B cell (primary cell): ENCODE data around the gene SYNE1.

Experiments used
- EZH2 ChIP-seq: IDR thresholded peaks from 2 replicates; pipeline ENCODE4 v1.6.1; 2012; ENCODE audit warnings: borderline replicate concordance, low read depth, mild to moderate bottlenecking, moderate library complexity, low read length; ENCODE audit not compliant: insufficient read depth, poor library complexity, severe bottlenecking
- TF ChIP-seq, protein P1 (sequence below): fragments of 200-600 bp; IDR thresholded peaks from one replicate; pipeline ENCODE4 v1.8.0; 2022; ENCODE audit warnings: antibody characterized with exemption, mild to moderate bottlenecking

DNA sequence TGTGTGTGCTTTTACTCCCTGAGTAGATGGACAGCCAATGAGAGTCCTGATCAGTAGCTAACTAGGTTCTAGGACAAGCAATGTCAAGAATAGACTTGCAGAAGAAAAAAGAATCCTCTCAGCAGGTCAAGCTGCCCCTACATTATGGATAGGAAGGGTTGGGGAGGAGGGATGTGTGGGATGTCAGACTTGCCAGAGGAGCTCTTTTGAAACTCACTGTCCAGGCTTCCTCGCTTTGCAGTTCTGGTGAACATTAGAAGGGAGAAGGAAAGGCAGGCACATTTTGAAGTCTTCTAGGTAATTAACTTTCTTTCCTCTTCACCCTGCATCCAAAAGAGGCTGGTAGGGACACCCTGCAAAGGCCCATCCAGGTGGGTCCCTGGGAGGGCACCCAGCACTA is 48.7 kb downstream of the SYNE1 start:
- TF ChIP-seq, protein P1, sequence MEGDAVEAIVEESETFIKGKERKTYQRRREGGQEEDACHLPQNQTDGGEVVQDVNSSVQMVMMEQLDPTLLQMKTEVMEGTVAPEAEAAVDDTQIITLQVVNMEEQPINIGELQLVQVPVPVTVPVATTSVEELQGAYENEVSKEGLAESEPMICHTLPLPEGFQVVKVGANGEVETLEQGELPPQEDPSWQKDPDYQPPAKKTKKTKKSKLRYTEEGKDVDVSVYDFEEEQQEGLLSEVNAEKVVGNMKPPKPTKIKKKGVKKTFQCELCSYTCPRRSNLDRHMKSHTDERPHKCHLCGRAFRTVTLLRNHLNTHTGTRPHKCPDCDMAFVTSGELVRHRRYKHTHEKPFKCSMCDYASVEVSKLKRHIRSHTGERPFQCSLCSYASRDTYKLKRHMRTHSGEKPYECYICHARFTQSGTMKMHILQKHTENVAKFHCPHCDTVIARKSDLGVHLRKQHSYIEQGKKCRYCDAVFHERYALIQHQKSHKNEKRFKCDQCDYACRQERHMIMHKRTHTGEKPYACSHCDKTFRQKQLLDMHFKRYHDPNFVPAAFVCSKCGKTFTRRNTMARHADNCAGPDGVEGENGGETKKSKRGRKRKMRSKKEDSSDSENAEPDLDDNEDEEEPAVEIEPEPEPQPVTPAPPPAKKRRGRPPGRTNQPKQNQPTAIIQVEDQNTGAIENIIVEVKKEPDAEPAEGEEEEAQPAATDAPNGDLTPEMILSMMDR: no peak
- no peak for TF ChIP-seq EZH2
